ENCODE measurements around the gene SRBD1. TPM values are rescaled to one million over a fixed set of nuclear protein-coding genes. Genes with fewer than 3 reads are reported as not detected.

The SRBD1 gene
- total RNA-seq, 1 experiment from 2014 or later = 20.6 TPM

DNA sequence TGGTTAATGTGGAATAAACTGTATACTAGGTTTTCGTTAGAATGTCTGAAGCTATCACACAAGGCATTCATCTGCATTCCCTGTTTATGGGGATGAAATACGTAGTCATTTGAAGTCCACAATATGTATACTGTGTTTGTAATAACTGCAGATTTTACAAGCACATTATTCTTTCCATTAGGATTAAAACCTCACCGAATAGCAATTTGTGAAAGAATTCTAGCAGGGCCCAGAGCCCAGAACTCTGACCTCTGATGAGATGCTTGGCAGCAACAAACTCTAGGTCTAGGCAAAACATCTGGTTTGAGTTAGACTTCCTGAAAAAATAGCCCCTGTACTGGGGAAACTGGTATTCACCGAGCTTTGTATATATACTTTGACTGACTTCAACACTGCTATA lies 158.2 kb downstream of the SRBD1 start:
- ChIA-PET CTCF (interaction anchor here (1.0 kb wide), 1 partner anchor 13 kb away, joined by 4 read pairs; no protein-coding TSS in a partner anchor), RAD21 (ENCODE audit: low non-redundant PET in 1 of 2, low total read pairs in 2 of 2, uncharacterized antibody in 2 of 2, unreplicated experiment in 2 of 2) (no interaction called here), POLR2A (no interaction called here)
- no peaks in the 10 kb centered on the region for H3K4me1 ChIP-seq (ENCODE audit: control insufficient read depth in 1 of 2, insufficient read depth in 2 of 2, low read length in 2 of 2)
- TF ChIP-seq EGR1 (IDR thresholded peaks at IDR 0.05; ENCODE audit: low read depth) (no peak), ELF1 (IDR thresholded peaks at IDR 0.05; ENCODE audit: borderline replicate concordance, low read depth) (no peak), ZNF274 (IDR thresholded peaks at IDR 0.05; ENCODE audit: low read depth, low read length) (no peak)
- H3K27ac ChIP-seq (ENCODE audit: low read depth, low read length) = no peak overlapping the region
- H3K4me3 ChIP-seq (replicated peaks in 1 of 2; ENCODE audit: low read depth in 1 of 2, low read length in 2 of 2) = no peak overlapping the region
- BruUV-seq (replicated peaks) = no TSS peak
- H3K9ac ChIP-seq (ENCODE audit: low read length) = no peak overlapping the region
- no peaks in the 10 kb centered on the region for H3K27me3 ChIP-seq (ENCODE audit: insufficient read depth, low read length)
- ATAC-seq (no peak), DNase-seq (ENCODE audit: low read depth, low spot score) (no peak)
- H4K20me1 ChIP-seq (ENCODE audit: insufficient read depth) = no peaks in the 10 kb centered on the region
- H3K36me3 ChIP-seq (ENCODE audit: control insufficient read depth in 1 of 2, insufficient read depth in 2 of 2, low read length in 2 of 2) = no peaks in the 10 kb centered on the region
- H3K79me2 ChIP-seq (ENCODE audit: insufficient read depth, low read length) = no peaks in the 10 kb centered on the region
- intact Hi-C loops (cut with micrococcal nuclease) = no loop called here
- H2AFZ ChIP-seq (ENCODE audit: low read depth, low read length, poor library complexity, severe bottlenecking) = no peak overlapping the region
- H3K9me2 ChIP-seq (ENCODE audit: insufficient read depth) = no peaks in the 10 kb centered on the region
- H3K4me2 ChIP-seq (ENCODE audit: low read length) = no peak overlapping the region
- no peaks in the 10 kb centered on the region for H3K9me3 ChIP-seq (ENCODE audit: control insufficient read depth in 1 of 2, insufficient read depth in 1 of 2, low read depth in 1 of 2, low read length in 2 of 2)

DNA sequence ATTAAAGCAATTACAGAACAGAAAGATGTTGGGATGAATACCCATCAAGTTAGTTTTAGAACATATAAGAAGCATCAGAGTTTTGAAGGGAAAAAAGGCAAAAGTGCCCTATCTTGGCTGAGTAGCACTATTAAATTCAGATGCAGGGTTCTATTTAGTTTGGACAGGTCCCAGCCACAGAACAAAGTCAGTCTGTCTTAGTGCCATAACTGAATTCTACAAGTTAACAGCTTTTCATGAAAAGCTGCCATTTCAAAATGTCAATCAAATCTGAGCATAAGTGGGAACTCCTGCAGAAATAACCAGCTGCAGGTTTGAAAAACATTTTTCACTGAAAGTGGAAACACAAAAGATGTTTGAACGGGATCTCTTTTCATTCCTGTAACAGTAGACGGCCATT lies 160.4 kb downstream of the SRBD1 start:
- Histone ChIP-seq H3K36me3 (ENCODE audit: control insufficient read depth in 1 of 2, insufficient read depth in 2 of 2, low read length in 2 of 2) (no peaks in the 10 kb centered on the region), H2AFZ (ENCODE audit: low read depth, low read length, poor library complexity, severe bottlenecking) (no peak overlapping the region), H3K27ac (ENCODE audit: low read depth, low read length) (no peak overlapping the region), H3K79me2 (ENCODE audit: insufficient read depth, low read length) (no peaks in the 10 kb centered on the region), H3K27me3 (ENCODE audit: insufficient read depth, low read length) (no peaks in the 10 kb centered on the region), H3K9me3 (ENCODE audit: control insufficient read depth in 1 of 2, insufficient read depth in 1 of 2, low read depth in 1 of 2, low read length in 2 of 2) (no peaks in the 10 kb centered on the region), H3K4me1 (ENCODE audit: control insufficient read depth in 1 of 2, insufficient read depth in 2 of 2, low read length in 2 of 2) (no peaks in the 10 kb centered on the region), H3K9me2 (ENCODE audit: insufficient read depth) (no peaks in the 10 kb centered on the region), H3K4me2 (ENCODE audit: low read length) (no peak overlapping the region), H3K9ac (ENCODE audit: low read length) (no peak overlapping the region), H4K20me1 (ENCODE audit: insufficient read depth) (no peaks in the 10 kb centered on the region), H3K4me3 (replicated peaks in 1 of 2; ENCODE audit: low read depth in 1 of 2, low read length in 2 of 2) (no peak overlapping the region)
- ChIA-PET CTCF (no interaction called here), RAD21 (ENCODE audit: low non-redundant PET in 1 of 2, low total read pairs in 2 of 2, uncharacterized antibody in 2 of 2, unreplicated experiment in 2 of 2) (no interaction called here), POLR2A (no interaction called here)
- ATAC-seq = no peak
- no peak for DNase-seq (ENCODE audit: low read depth, low spot score)
- no peak for TF ChIP-seq ELF1 (IDR thresholded peaks at IDR 0.05; ENCODE audit: borderline replicate concordance, low read depth)
- no peak for TF ChIP-seq ZNF274 (IDR thresholded peaks at IDR 0.05; ENCODE audit: low read depth, low read length)
- no peak for TF ChIP-seq JUND (IDR thresholded peaks at IDR 0.05)
- TF ChIP-seq CBX3 (IDR thresholded peaks at IDR 0.05; ENCODE audit: low read depth) = no peak
- no peak for TF ChIP-seq SIN3A (IDR thresholded peaks at IDR 0.05; ENCODE audit: low read depth)
- TF ChIP-seq POLR2A (IDR thresholded peaks at IDR 0.05; ENCODE audit: borderline replicate concordance, extremely low read depth, insufficient read depth, insufficient read length) = no peak
- no peak for TF ChIP-seq FOSL1 (IDR thresholded peaks at IDR 0.05; ENCODE audit: low read depth)
- TF ChIP-seq, protein P1, sequence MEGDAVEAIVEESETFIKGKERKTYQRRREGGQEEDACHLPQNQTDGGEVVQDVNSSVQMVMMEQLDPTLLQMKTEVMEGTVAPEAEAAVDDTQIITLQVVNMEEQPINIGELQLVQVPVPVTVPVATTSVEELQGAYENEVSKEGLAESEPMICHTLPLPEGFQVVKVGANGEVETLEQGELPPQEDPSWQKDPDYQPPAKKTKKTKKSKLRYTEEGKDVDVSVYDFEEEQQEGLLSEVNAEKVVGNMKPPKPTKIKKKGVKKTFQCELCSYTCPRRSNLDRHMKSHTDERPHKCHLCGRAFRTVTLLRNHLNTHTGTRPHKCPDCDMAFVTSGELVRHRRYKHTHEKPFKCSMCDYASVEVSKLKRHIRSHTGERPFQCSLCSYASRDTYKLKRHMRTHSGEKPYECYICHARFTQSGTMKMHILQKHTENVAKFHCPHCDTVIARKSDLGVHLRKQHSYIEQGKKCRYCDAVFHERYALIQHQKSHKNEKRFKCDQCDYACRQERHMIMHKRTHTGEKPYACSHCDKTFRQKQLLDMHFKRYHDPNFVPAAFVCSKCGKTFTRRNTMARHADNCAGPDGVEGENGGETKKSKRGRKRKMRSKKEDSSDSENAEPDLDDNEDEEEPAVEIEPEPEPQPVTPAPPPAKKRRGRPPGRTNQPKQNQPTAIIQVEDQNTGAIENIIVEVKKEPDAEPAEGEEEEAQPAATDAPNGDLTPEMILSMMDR (IDR thresholded peaks at IDR 0.05 in 2 of 3, conservative IDR thresholded peaks at IDR 0.05 in 1 of 3; ENCODE audit: borderline replicate concordance in 1 of 3, insufficient read depth in 1 of 3, low read depth in 2 of 3, low read length in 2 of 3) = no peak
- TF ChIP-seq TCF7L2 (IDR thresholded peaks at IDR 0.05; ENCODE audit: borderline replicate concordance, extremely low read depth, insufficient read depth, insufficient read length) = no peak
- no peak for TF ChIP-seq EZH2phosphoT487 (IDR thresholded peaks at IDR 0.05; ENCODE audit: borderline replicate concordance)
- no peak for TF ChIP-seq EZH2 (IDR thresholded peaks at IDR 0.05)
- TF ChIP-seq SP1 (IDR thresholded peaks at IDR 0.05; ENCODE audit: low read depth) = no peak
- TF ChIP-seq, protein P2, sequence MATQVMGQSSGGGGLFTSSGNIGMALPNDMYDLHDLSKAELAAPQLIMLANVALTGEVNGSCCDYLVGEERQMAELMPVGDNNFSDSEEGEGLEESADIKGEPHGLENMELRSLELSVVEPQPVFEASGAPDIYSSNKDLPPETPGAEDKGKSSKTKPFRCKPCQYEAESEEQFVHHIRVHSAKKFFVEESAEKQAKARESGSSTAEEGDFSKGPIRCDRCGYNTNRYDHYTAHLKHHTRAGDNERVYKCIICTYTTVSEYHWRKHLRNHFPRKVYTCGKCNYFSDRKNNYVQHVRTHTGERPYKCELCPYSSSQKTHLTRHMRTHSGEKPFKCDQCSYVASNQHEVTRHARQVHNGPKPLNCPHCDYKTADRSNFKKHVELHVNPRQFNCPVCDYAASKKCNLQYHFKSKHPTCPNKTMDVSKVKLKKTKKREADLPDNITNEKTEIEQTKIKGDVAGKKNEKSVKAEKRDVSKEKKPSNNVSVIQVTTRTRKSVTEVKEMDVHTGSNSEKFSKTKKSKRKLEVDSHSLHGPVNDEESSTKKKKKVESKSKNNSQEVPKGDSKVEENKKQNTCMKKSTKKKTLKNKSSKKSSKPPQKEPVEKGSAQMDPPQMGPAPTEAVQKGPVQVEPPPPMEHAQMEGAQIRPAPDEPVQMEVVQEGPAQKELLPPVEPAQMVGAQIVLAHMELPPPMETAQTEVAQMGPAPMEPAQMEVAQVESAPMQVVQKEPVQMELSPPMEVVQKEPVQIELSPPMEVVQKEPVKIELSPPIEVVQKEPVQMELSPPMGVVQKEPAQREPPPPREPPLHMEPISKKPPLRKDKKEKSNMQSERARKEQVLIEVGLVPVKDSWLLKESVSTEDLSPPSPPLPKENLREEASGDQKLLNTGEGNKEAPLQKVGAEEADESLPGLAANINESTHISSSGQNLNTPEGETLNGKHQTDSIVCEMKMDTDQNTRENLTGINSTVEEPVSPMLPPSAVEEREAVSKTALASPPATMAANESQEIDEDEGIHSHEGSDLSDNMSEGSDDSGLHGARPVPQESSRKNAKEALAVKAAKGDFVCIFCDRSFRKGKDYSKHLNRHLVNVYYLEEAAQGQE (IDR thresholded peaks at IDR 0.05; ENCODE audit: low read depth) = no peak
- no peak for TF ChIP-seq CEBPB (IDR thresholded peaks at IDR 0.05; ENCODE audit: low read depth)
- BruUV-seq (replicated peaks) = no TSS peak
- intact Hi-C loops (cut with micrococcal nuclease) = no loop called here

Measured in HCT116 (cell line).